H1 (cell line): ENCODE results near the gene HLTF. TPM values are rescaled to one million over a fixed set of nuclear protein-coding genes. Genes with fewer than 3 reads are reported as not detected.

Source experiments
- BRCA1 ChIP-seq: IDR thresholded peaks from 2 replicates; pipeline ENCODE4 v1.6.1; 2012; ENCODE audit warnings: low read depth, low read length, improper control_type of control experiment
- CHD7 ChIP-seq: fragments of 300-600 bp; sonication (generic); IDR thresholded peaks from 2 replicates; pipeline ENCODE4 v1.7.1; 2012; ENCODE audit warnings: low read length, moderate library complexity, mild to moderate bottlenecking, inconsistent platforms; ENCODE audit not compliant: insufficient replicate concordance
- EP300 ChIP-seq, 2 experiments: IDR thresholded peaks; 1 replicate in 1 of 2; 2 replicates in 1 of 2; pipeline ENCODE4 v1.6.1; 2011 to 2012; ENCODE audit warnings: low read depth in 2 of 2, low read length in 2 of 2, mild to moderate bottlenecking in 2 of 2, borderline replicate concordance in 1 of 2, inconsistent platforms in 1 of 2, moderate library complexity in 1 of 2
- KDM5A ChIP-seq: fragments of 200-600 bp; IDR thresholded peaks from 2 replicates; pipeline ENCODE4 v1.7.1; 2012; ENCODE audit warnings: mild to moderate bottlenecking, low read length, inconsistent platforms, mixed read lengths
- POLR2AphosphoS5 ChIP-seq: IDR thresholded peaks from 2 replicates; pipeline ENCODE4 v1.6.1; 2011; ENCODE audit warnings: low read depth, low read length
- SRF ChIP-seq: IDR thresholded peaks from 2 replicates; pipeline ENCODE4 v1.6.1; 2011; ENCODE audit warnings: mild to moderate bottlenecking, low read depth, low read length, moderate library complexity
- polyA plus RNA-seq, 7 experiments: library from polyadenylated mRNA; depleted of rRNA in 3 of 7; stranded (reverse) in 5 of 7; unstranded in 2 of 7; fragments of >200 nt in 5 of 7; fragments of 200-250 nt in 2 of 7; gene quantifications; 1 replicate in 5 of 7; 2 replicates in 1 of 7; 4 replicates in 1 of 7; pipeline versions ENCODE4 v1.2.1 to v1.2.3, GENCODE V29; 2011 to 2013; ENCODE audit warnings: missing spikeins in 2 of 7, mixed read lengths in 2 of 7
- total RNA-seq: library from RNA; stranded (reverse); fragmentation: NEBNext Ultra II Directional; extraction: Animal tissue kit (Norgen Biotek cat#: 25700); gene quantifications from 2 replicates; pipeline ENCODE4 v1.2.1, GENCODE V29; 2021

The HLTF gene
- total and polyA plus RNA-seq, 2 of the 8 experiments (the other 6 are each of a cell fraction or from before 2014, with no cell fraction given), result 18.1 to 60.3 TPM

- no peak for TF ChIP-seq CHD7
- no peak for TF ChIP-seq POLR2AphosphoS5
- TF ChIP-seq EP300 (IDR thresholded peaks at IDR 0.05; ENCODE audit: borderline replicate concordance in 1 of 2, low read depth in 2 of 2, low read length in 2 of 2), result no peak
- TF ChIP-seq KDM5A, result no peak
- TF ChIP-seq SRF, result no peak
- no peak for TF ChIP-seq BRCA1
- TF ChIP-seq, all 59 proteins: peak for 0
These were observed 30.8 kb downstream of the HLTF start (continued) for GRCh38 chr3:149055575-149055974.
